Breast epithelium (tissue), 4 donors: ENCODE results near the gene MAP4. TPM values are rescaled to one million over a fixed set of nuclear protein-coding genes. Genes with fewer than 3 reads are reported as not detected.
A peak's percentile ranks its signal among the peaks of the same experiment; 100 is the strongest.
"Not testable (repeated sequence)": the region's sequence is repeated elsewhere in the genome, so short reads cannot be mapped to it uniquely, and the experiment has no call there.

Experiments
- DNase-seq, 2 donors: peaks; one replicate each; pipeline ENCODE4 v3.0.0-alpha.2; 2019; ENCODE audit warnings: low spot score in 2 of 2
- H3K27ac ChIP-seq, 2 donors: fragments of 200-600 bp; sonication (generic) in 1 of 2; one replicate each; pipeline ENCODE4 v1.5.1; 2016 to 2019; ENCODE audit warnings: mild to moderate bottlenecking in 1 of 2
- H3K27me3 ChIP-seq, 2 donors: fragments of 200-600 bp; sonication (generic) in 1 of 2; one replicate each; pipeline versions ENCODE4 v1.5.1 to v1.6.0; 2017 to 2019; ENCODE audit warnings: control low read depth in 1 of 2, mild to moderate bottlenecking in 1 of 2
- H3K36me3 ChIP-seq: fragments of 200-600 bp; one replicate; pipeline ENCODE4 v1.5.1; 2019
- H3K4me1 ChIP-seq, 2 donors: fragments of 200-600 bp; sonication (generic); one replicate each; pipeline ENCODE4 v1.5.1; 2016 to 2019; ENCODE audit warnings: control low read depth in 1 of 2
- H3K4me3 ChIP-seq, 3 donors: fragments of 200-600 bp; sonication (generic); 1 replicate in 2 of 3; 2 replicates in 1 of 3; pipeline ENCODE4 v1.5.1; 2016 to 2019; ENCODE audit warnings: mild to moderate bottlenecking in 3 of 3, moderate library complexity in 2 of 3
- H3K9me3 ChIP-seq, 2 donors: fragments of 200-600 bp; sonication (generic) in 1 of 2; one replicate each; pipeline ENCODE4 v1.5.1; 2016 to 2019; ENCODE audit warnings: control low read depth in 1 of 2
- POLR2A ChIP-seq: fragments of 450-650 bp; IDR thresholded peaks from one replicate; pipeline ENCODE4 v1.6.1; 2016; ENCODE audit warnings: antibody characterized with exemption, mild to moderate bottlenecking, moderate library complexity
- POLR2AphosphoS5 ChIP-seq, 3 donors: sonication (generic); formaldehyde crosslinking; IDR thresholded peaks; one replicate each; pipeline ENCODE4 v1.6.1; 2017; ENCODE audit warnings: antibody characterized with exemption in 3 of 3
- intact Hi-C: fragments of 100-400 bp; cut with DNase I; formaldehyde crosslinking; loops from one replicate; pipeline ENCODE4 v1.15.1; 2023; ENCODE audit warnings: low total_unique reads
- total RNA-seq, 3 donors: library from RNA; depleted of rRNA; stranded (reverse); fragments of >200 nt; gene quantifications; one replicate each; pipeline ENCODE4 v1.1.0, GENCODE V29; 2016
- TF ChIP-seq, protein P1 (sequence below), 3 donors: fragments of 450-650 bp; IDR thresholded peaks; one replicate each; pipeline ENCODE4 v1.5.1; 2016 to 2017; ENCODE audit warnings: antibody characterized with exemption in 3 of 3, mild to moderate bottlenecking in 3 of 3, moderate library complexity in 3 of 3

MAP4 gene
- total RNA-seq, 3 donors from 2014 or later, result 72.0 to 167 (median 99.0) TPM

DNA sequence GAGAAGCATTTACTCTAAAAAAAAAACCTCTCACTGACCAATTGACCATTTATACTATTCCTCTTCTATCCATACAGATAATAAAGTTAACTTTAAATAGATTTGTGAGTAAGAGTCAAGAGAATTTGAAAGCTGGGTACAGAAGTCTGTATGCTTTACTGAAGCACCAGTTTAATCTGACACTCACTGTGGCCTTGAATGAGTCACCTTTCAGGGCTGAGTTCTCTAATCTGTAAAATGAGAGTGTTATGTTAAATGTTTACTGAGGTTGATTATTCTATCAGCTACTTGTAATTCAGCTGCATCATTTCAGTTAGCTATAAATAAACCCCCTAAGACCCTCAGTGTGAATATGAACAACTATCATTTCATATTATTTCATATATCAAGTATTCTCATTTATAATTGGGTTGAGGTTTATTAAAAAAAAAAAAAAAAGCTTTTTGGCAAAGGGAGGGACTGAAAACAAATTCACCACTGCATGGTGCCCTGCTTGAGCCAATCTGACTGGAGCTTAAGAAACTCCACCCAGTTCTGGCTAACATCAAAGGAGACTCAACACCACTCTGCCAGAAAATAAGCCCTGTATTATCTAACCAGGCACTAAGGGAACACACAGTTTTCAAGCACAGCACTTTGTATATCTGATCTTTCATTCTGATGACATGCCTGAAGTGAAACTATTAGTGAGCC, 2.8 kb downstream of the MAP4 start:
- no peaks in the 10 kb centered on the region for H3K9me3 ChIP-seq
- peaks cover 0 to 5% of the 10 kb centered on the region in 2 donors for H3K4me1 ChIP-seq
- TF ChIP-seq POLR2AphosphoS5 (IDR thresholded peaks at IDR 0.05), result peak in 1 of 3 donors; percentile 30
- TF ChIP-seq POLR2A, result no peak
- H3K27ac ChIP-seq, result no peak overlapping the region
- DNase-seq, result no peak
- intact Hi-C loops, result no loop called here
- no peaks in the 10 kb centered on the region for H3K27me3 ChIP-seq
- no peak overlapping the region for H3K4me3 ChIP-seq
- H3K36me3 ChIP-seq, result no peaks in the 10 kb centered on the region

DNA sequence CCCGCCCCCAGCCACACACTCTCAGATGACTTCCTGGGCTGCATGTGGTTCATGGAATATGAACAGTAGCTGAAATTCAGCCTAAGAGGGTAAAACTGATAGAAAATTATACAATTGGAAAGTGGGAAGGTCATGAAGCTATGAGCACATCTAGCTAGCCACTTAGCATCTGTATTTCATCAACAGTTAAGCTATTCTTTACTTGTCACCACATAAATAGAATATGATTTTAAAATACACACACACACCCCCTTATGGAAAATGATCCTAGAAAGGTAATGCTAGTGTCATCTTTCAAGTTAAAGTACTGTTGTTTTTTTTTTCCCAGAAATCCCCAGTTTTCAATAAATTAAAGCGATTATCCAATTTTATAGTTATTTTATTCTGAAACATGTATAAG, 3.6 kb downstream of the MAP4 start:
- Histone ChIP-seq H3K27ac (no peak overlapping the region), H3K36me3 (no peaks in the 10 kb centered on the region), H3K4me3 (no peak overlapping the region), H3K4me1 (peaks cover 0 to 5% of the 10 kb centered on the region in 2 donors), H3K9me3 (no peaks in the 10 kb centered on the region), H3K27me3 (no peaks in the 10 kb centered on the region)
- TF ChIP-seq, protein P1, sequence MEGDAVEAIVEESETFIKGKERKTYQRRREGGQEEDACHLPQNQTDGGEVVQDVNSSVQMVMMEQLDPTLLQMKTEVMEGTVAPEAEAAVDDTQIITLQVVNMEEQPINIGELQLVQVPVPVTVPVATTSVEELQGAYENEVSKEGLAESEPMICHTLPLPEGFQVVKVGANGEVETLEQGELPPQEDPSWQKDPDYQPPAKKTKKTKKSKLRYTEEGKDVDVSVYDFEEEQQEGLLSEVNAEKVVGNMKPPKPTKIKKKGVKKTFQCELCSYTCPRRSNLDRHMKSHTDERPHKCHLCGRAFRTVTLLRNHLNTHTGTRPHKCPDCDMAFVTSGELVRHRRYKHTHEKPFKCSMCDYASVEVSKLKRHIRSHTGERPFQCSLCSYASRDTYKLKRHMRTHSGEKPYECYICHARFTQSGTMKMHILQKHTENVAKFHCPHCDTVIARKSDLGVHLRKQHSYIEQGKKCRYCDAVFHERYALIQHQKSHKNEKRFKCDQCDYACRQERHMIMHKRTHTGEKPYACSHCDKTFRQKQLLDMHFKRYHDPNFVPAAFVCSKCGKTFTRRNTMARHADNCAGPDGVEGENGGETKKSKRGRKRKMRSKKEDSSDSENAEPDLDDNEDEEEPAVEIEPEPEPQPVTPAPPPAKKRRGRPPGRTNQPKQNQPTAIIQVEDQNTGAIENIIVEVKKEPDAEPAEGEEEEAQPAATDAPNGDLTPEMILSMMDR (IDR thresholded peaks at IDR 0.05), result no peak
- no peak for TF ChIP-seq POLR2AphosphoS5 (IDR thresholded peaks at IDR 0.05)
- TF ChIP-seq POLR2A, result no peak
- intact Hi-C loops, result no loop called here
- no peak for DNase-seq

DNA sequence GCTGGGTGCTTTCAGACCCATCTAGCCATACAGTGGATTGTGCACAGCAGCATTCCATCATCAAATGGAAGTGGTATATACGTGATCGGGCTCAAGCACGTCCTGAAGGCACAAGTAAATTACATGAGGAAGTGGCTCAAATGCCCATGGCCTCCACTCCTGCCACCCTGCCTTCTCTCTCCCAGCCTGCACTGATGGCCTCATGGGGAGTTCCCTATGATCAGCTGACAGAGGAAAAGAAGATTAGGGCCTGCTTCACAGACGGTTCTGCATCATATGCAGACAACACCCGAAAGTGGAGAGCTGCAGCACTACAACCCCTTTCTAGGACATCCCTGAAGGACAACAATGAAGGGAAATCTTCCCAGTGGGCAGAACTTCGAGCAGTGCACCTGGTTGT, 8.2 kb downstream of the MAP4 start:
- not testable (repeated sequence) for H3K4me1 ChIP-seq, H3K36me3 ChIP-seq, H3K27me3 ChIP-seq, H3K27ac ChIP-seq, H3K9me3 ChIP-seq, DNase-seq, H3K4me3 ChIP-seq
- intact Hi-C loops, result loop anchor here (10.0 kb wide), 1 partner anchor 1857 kb away; the partner anchor contains the start of gene CAMKV

DNA sequence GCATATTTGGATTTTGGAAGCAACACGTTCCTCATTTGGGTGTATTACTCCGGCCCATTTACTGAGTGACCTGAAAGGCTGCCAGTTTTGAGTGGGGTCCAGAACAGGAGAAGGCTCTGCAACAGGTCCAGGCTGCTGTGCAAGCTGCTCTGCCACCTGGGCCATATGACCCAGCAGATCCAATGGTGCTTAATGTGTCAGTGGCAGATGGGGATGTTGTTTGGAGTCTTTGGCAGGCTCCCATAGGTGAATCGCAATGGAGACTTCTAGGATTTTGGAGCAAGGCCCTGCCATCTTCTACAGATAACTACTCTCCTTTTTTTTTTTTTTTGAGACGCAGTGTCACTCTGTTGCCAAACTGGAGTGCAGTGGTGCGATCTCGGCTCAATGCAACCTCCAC, 8.9 kb downstream of the MAP4 start:
- H3K27me3 ChIP-seq, H3K9me3 ChIP-seq, H3K36me3 ChIP-seq, DNase-seq, H3K27ac ChIP-seq, H3K4me3 ChIP-seq, H3K4me1 ChIP-seq: not testable (repeated sequence)
- intact Hi-C loops, result loop anchor here (10.0 kb wide), 1 partner anchor 1857 kb away; the partner anchor contains the start of gene CAMKV

DNA sequence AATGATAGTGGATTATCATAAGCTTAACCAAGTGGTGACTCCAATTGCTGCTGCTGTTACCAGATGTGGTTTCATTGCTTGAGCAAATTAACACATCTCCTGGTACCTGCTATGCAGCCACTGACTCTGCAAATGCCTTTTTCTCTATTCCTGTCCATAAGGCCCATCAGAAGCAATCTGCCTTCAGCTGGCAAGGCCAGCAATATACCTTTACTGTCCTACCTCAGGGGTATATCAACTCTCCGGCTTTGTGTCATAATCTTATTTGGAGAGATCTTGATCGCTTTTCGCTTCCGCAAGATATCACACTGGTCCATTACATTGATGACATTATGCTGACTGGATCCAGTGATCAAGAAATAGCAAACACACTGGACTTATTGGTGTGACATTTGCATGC, 9.4 kb downstream of the MAP4 start:
- not testable (repeated sequence) for H3K4me1 ChIP-seq, H3K4me3 ChIP-seq, H3K9me3 ChIP-seq, H3K27ac ChIP-seq, H3K27me3 ChIP-seq, DNase-seq, H3K36me3 ChIP-seq
- intact Hi-C loops, result loop anchor here (10.0 kb wide), 1 partner anchor 1858 kb away; the partner anchor contains the start of gene CAMKV

DNA sequence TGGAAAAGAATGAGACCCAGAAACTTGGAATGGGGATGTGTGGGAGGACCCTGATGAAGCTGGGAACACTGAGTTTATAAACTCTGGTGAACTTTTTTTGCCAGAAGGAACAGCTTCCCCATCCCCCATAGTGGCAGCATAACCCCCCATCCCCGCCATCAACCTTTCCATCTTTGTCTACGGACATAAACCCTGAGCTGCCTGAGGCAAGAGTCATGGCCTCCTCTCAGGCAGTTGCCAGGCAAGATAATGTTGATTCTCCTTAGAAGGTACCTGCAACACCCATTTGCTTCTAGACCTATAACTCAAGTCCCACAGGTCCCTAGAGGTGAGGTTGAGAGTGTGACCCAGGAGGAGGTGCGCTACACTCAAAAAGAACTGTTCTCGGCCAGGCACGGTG, 11.5 kb downstream of the MAP4 start:
- no peaks in the 10 kb centered on the region for H3K4me1 ChIP-seq
- H3K36me3 ChIP-seq, result no peaks in the 10 kb centered on the region
- H3K27ac ChIP-seq, result no peak overlapping the region
- DNase-seq, result no peak
- H3K4me3 ChIP-seq, result no peak overlapping the region
- no peaks in the 10 kb centered on the region for H3K27me3 ChIP-seq
- TF ChIP-seq POLR2AphosphoS5 (IDR thresholded peaks at IDR 0.05) (no peak), POLR2A (no peak)
- TF ChIP-seq, protein P1 (IDR thresholded peaks at IDR 0.05), result no peak
- no peaks in the 10 kb centered on the region for H3K9me3 ChIP-seq
- intact Hi-C loops, result loop anchor here (10.0 kb wide), 1 partner anchor 1860 kb away; the partner anchor contains the start of gene CAMKV

DNA sequence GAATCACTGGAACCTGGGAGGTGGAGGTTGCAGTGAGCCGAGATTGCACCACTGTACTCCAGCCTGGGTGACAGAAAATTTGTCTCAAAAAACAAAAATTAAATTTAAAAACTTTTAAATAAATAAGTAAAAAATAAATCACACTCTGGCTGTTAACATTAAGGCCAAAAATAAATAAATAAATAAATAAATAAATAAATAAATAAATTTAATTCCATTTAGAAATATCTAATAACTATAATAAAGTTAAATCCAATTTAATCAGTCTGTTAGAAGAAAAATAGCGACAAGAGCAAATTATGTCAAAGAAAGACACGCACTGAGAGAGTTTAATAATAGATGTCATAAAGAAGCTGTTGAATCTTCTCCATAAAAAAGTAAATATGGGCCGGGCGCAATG, 13.4 kb downstream of the MAP4 start:
- Histone ChIP-seq H3K4me3 (no peak overlapping the region), H3K27ac (no peak overlapping the region), H3K36me3 (no peaks in the 10 kb centered on the region), H3K4me1 (no peaks in the 10 kb centered on the region), H3K9me3 (no peaks in the 10 kb centered on the region), H3K27me3 (no peaks in the 10 kb centered on the region)
- TF ChIP-seq POLR2AphosphoS5 (IDR thresholded peaks at IDR 0.05) (no peak), POLR2A (no peak)
- TF ChIP-seq, protein P1 (IDR thresholded peaks at IDR 0.05), result no peak
- no peak for DNase-seq
- intact Hi-C loops, result loop anchor here (10.0 kb wide), 1 partner anchor 1862 kb away; the partner anchor contains the start of gene CAMKV
